ENCODE data around the gene FLAD1.

Gene FLAD1

DNA sequence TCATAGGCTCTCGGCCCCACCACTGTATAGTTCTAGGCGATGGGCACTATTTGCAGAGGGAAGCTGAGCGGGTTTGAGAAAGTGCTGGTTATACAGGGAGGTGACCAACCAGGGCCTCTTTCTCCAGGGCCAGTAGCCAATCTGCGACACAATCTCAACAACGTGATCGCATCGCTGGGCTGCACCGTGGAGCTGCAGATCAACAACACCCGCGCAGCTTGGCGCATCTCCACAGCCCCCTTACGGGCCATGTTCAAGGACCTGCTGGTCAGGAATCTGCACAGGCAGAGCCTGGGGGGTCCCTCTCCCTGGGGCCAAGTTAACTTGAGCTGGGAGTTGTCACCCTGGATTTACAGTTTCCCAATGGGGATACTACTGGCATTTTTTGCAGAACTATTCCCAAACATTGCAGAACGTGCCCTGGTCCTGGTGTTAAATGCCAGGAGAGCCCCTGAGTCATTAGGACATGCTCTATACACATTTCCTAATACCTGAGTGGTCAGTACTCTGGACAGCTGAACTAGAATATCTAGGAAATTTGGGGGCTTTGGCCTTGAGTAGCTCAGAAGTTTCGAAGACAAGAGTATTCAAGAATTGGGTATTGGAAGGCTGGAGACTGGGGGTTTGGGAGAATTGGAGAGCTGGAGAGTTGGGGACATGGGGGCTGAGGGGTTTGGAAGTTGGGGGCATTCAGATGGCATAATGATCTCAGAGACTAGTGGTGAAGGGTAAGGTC lies 57.4 kb downstream of the FLAD1 start:
- FAIRE-seq, result no peak
